HepG2 (cell line): ENCODE data around the gene MRPL14. TPM values are rescaled to one million over a fixed set of nuclear protein-coding genes. Genes with fewer than 3 reads are reported as not detected.
A peak's percentile ranks its signal among the peaks of the same experiment; 100 is the strongest.

Experiments used
- ATF7 ChIP-seq, 2 experiments: fragments of 450-650 bp in 1 of 2; sonication (generic) in 1 of 2; formaldehyde crosslinking in 1 of 2; IDR thresholded peaks; 2 replicates each; pipeline versions ENCODE4 v1.4.0 to v1.6.1; 2016 to 2020; ENCODE audit warnings: antibody characterized with exemption in 1 of 2, mild to moderate bottlenecking in 1 of 2, missing genetic modification reagents in 1 of 2
- EED ChIP-seq: sonication (generic); formaldehyde crosslinking; IDR thresholded peaks from 2 replicates; pipeline ENCODE4 v1.5.0; 2020; ENCODE audit warnings: mild to moderate bottlenecking, missing genetic modification reagents
- GTF2F1 ChIP-seq: fragments of 150-350 bp; IDR thresholded peaks from 2 replicates; pipeline ENCODE4 v1.6.1; 2014; ENCODE audit warnings: low read length
- HDAC2 ChIP-seq: sonication (generic); formaldehyde crosslinking; IDR thresholded peaks from 2 replicates; pipeline ENCODE4 v1.4.0; 2020; ENCODE audit warnings: missing genetic modification reagents
- HMG20B ChIP-seq: conservative IDR thresholded peaks from 2 replicates; pipeline ENCODE4 v1.6.1; 2016; ENCODE audit warnings: missing genetic modification reagents, missing compliant biosample characterization
- MAZ ChIP-seq, 2 experiments: sonication (generic) in 1 of 2; formaldehyde crosslinking in 1 of 2; IDR thresholded peaks; 2 replicates each; pipeline versions ENCODE4 v1.5.0 to v1.6.1; 2012 to 2020; ENCODE audit warnings: low read depth in 2 of 2, mild to moderate bottlenecking in 2 of 2, borderline replicate concordance in 1 of 2, improper control_type of control experiment in 1 of 2, low read length in 1 of 2, missing genetic modification reagents in 1 of 2, moderate library complexity in 1 of 2
- MXD4 ChIP-seq: IDR thresholded peaks from 2 replicates; pipeline ENCODE4 v1.6.1; 2016; ENCODE audit warnings: mild to moderate bottlenecking, missing biosample characterization, missing genetic modification reagents
- SRSF4 ChIP-seq: fragments of 200-400 bp; formaldehyde crosslinking; IDR thresholded peaks from one replicate; pipeline ENCODE4 v1.6.1; 2018; ENCODE audit warnings: mild to moderate bottlenecking, low read depth, low read length, moderate library complexity; ENCODE audit not compliant: poor library complexity, severe bottlenecking
- ZNF205 ChIP-seq: IDR thresholded peaks from 2 replicates; pipeline ENCODE4 v1.6.1; 2018; ENCODE audit warnings: missing biosample characterization, missing genetic modification reagents
- ZNF616 ChIP-seq: sonication (generic); formaldehyde crosslinking; IDR thresholded peaks from 2 replicates; pipeline ENCODE4 v1.5.0; 2020; ENCODE audit warnings: low read depth, mild to moderate bottlenecking, missing genetic modification reagents
- ZNF781 ChIP-seq: sonication (generic); formaldehyde crosslinking; IDR thresholded peaks from 2 replicates; pipeline ENCODE4 v1.5.1; 2020; ENCODE audit warnings: borderline replicate concordance, mild to moderate bottlenecking, missing genetic modification reagents; ENCODE audit errors: not compliant biosample characterization
- ZSCAN22 ChIP-seq: sonication (generic); formaldehyde crosslinking; IDR thresholded peaks from 2 replicates; pipeline ENCODE4 v1.4.0; 2020; ENCODE audit warnings: mild to moderate bottlenecking, missing genetic modification reagents
- polyA plus RNA-seq, 8 experiments: library from polyadenylated mRNA; depleted of rRNA in 3 of 8; stranded (reverse) in 7 of 8; unstranded in 1 of 8; fragments of >200 nt; fragmentation: Illumina TruSeq in 4 of 8; extraction: Trizol in 4 of 8; gene quantifications; 2 replicates each; pipeline versions ENCODE4 v1.2.1 to v1.2.3, GENCODE V29; 2011 to 2016; ENCODE audit warnings: low read depth in 4 of 8, missing spikeins in 1 of 8, mixed read lengths in 1 of 8; ENCODE audit not compliant: insufficient read depth in 1 of 8
- total RNA-seq, 5 experiments: library from RNA; depleted of rRNA; stranded (reverse); fragments of >200 nt; fragmentation: Illumina TruSeq; extraction: Trizol; gene quantifications; 2 replicates each; pipeline ENCODE4 v1.2.3, GENCODE V29; 2016; ENCODE audit warnings: low read depth in 1 of 5
- TF ChIP-seq, protein P1 (sequence below): sonication (generic); formaldehyde crosslinking; IDR thresholded peaks from 2 replicates; pipeline ENCODE4 v1.4.0; 2020; ENCODE audit warnings: mild to moderate bottlenecking, missing genetic modification reagents
- TF ChIP-seq, protein P2 (sequence below): sonication (generic); formaldehyde crosslinking; IDR thresholded peaks from 2 replicates; pipeline ENCODE4 v1.8.0; 2022; ENCODE audit warnings: mild to moderate bottlenecking, missing genetic modification reagents, borderline replicate concordance
- TF ChIP-seq, protein P3 (sequence below): IDR thresholded peaks from 2 replicates; pipeline ENCODE4 v1.6.1; 2016; ENCODE audit warnings: mild to moderate bottlenecking
- TF ChIP-seq, protein P4 (sequence below): sonication (generic); formaldehyde crosslinking; IDR thresholded peaks from 2 replicates; pipeline ENCODE4 v1.4.0; 2020; ENCODE audit warnings: missing genetic modification reagents
- TF ChIP-seq, protein P5 (sequence below): sonication (generic); formaldehyde crosslinking; IDR thresholded peaks from 2 replicates; pipeline ENCODE4 v1.5.0; 2020; ENCODE audit warnings: mild to moderate bottlenecking, missing genetic modification reagents

Gene MRPL14
- total and polyA plus RNA-seq, 2 of the 13 experiments (the other 11 are each of a cell fraction or from before 2014, with no cell fraction given): 157 to 178 TPM

DNA sequence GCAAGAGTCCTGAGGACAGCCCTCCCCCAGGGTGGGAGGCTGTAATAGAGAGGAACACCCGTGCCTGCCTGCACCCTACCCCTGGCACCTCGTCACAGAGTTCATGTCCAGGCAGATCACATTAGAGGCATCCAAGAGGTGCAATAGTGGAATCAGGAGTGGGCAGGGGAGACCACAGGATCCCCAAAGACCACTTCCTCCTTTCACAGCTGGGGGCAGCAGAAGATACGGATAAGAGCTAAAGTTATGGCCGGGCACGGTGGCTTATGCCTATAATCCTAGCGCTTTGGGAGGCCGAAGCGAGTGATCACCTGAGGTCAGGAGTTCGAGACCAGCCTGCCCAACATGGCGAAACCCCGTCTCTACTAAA, 29.9 kb upstream of the MRPL14 start (continued):
- TF ChIP-seq, protein P1, sequence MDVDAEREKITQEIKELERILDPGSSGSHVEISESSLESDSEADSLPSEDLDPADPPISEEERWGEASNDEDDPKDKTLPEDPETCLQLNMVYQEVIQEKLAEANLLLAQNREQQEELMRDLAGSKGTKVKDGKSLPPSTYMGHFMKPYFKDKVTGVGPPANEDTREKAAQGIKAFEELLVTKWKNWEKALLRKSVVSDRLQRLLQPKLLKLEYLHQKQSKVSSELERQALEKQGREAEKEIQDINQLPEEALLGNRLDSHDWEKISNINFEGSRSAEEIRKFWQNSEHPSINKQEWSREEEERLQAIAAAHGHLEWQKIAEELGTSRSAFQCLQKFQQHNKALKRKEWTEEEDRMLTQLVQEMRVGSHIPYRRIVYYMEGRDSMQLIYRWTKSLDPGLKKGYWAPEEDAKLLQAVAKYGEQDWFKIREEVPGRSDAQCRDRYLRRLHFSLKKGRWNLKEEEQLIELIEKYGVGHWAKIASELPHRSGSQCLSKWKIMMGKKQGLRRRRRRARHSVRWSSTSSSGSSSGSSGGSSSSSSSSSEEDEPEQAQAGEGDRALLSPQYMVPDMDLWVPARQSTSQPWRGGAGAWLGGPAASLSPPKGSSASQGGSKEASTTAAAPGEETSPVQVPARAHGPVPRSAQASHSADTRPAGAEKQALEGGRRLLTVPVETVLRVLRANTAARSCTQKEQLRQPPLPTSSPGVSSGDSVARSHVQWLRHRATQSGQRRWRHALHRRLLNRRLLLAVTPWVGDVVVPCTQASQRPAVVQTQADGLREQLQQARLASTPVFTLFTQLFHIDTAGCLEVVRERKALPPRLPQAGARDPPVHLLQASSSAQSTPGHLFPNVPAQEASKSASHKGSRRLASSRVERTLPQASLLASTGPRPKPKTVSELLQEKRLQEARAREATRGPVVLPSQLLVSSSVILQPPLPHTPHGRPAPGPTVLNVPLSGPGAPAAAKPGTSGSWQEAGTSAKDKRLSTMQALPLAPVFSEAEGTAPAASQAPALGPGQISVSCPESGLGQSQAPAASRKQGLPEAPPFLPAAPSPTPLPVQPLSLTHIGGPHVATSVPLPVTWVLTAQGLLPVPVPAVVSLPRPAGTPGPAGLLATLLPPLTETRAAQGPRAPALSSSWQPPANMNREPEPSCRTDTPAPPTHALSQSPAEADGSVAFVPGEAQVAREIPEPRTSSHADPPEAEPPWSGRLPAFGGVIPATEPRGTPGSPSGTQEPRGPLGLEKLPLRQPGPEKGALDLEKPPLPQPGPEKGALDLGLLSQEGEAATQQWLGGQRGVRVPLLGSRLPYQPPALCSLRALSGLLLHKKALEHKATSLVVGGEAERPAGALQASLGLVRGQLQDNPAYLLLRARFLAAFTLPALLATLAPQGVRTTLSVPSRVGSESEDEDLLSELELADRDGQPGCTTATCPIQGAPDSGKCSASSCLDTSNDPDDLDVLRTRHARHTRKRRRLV: 0 out of 2 replicates have a peak, but pooled peaks have one; percentile 11
- TF ChIP-seq EED (CRISPR knock-in tag) (0 out of 2 replicates have a peak, but pooled peaks have one; percentile 52), ZNF616 (CRISPR knock-in tag) (peak; percentile 2; the same call in 1 of the 2 replicates), HMG20B (CRISPR knock-in tag) (no peak), MXD4 (CRISPR knock-in tag) (no peak), HDAC2 (CRISPR knock-in tag) (peak; percentile 47), ZSCAN22 (CRISPR knock-in tag) (no peak), ATF7 (IDR thresholded peaks at IDR 0.05) (no peak), ATF7 (CRISPR knock-in tag; IDR thresholded peaks at IDR 0.05) (no peak), SRSF4 (no peak), ZNF781 (CRISPR knock-in tag) (peak; percentile 23), MAZ (IDR thresholded peaks at IDR 0.05; ENCODE audit: borderline replicate concordance, low read depth, low read length) (0 out of 2 replicates have a peak, but pooled peaks have one; percentile 6), MAZ (CRISPR knock-in tag; IDR thresholded peaks at IDR 0.05; ENCODE audit: low read depth) (no peak), ZNF205 (CRISPR knock-in tag) (no peak), GTF2F1 (no peak)
- TF ChIP-seq, protein P2, sequence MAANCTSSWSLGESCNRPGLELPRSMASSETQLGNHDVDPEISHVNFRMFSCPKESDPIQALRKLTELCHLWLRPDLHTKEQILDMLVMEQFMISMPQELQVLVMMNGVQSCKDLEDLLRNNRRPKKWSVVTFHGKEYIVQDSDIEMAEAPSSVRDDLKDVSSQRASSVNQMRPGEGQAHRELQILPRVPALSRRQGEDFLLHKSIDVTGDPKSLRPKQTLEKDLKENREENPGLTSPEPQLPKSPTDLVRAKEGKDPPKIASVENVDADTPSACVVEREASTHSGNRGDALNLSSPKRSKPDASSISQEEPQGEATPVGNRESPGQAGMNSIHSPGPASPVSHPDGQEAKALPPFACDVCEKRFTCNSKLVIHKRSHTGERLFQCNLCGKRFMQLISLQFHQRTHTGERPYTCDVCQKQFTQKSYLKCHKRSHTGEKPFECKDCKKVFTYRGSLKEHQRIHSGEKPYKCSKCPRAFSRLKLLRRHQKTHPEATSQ (CRISPR knock-in tag): no peak
- TF ChIP-seq, protein P3, sequence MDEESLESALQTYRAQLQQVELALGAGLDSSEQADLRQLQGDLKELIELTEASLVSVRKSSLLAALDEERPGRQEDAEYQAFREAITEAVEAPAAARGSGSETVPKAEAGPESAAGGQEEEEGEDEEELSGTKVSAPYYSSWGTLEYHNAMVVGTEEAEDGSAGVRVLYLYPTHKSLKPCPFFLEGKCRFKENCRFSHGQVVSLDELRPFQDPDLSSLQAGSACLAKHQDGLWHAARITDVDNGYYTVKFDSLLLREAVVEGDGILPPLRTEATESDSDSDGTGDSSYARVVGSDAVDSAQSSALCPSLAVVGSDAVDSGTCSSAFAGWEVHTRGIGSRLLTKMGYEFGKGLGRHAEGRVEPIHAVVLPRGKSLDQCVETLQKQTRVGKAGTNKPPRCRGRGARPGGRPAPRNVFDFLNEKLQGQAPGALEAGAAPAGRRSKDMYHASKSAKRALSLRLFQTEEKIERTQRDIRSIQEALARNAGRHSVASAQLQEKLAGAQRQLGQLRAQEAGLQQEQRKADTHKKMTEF (CRISPR knock-in tag): no peak
- TF ChIP-seq, protein P4, sequence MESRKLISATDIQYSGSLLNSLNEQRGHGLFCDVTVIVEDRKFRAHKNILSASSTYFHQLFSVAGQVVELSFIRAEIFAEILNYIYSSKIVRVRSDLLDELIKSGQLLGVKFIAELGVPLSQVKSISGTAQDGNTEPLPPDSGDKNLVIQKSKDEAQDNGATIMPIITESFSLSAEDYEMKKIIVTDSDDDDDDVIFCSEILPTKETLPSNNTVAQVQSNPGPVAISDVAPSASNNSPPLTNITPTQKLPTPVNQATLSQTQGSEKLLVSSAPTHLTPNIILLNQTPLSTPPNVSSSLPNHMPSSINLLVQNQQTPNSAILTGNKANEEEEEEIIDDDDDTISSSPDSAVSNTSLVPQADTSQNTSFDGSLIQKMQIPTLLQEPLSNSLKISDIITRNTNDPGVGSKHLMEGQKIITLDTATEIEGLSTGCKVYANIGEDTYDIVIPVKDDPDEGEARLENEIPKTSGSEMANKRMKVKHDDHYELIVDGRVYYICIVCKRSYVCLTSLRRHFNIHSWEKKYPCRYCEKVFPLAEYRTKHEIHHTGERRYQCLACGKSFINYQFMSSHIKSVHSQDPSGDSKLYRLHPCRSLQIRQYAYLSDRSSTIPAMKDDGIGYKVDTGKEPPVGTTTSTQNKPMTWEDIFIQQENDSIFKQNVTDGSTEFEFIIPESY: peak; percentile 30; the same call in 1 of the 2 replicates
- TF ChIP-seq, protein P5, sequence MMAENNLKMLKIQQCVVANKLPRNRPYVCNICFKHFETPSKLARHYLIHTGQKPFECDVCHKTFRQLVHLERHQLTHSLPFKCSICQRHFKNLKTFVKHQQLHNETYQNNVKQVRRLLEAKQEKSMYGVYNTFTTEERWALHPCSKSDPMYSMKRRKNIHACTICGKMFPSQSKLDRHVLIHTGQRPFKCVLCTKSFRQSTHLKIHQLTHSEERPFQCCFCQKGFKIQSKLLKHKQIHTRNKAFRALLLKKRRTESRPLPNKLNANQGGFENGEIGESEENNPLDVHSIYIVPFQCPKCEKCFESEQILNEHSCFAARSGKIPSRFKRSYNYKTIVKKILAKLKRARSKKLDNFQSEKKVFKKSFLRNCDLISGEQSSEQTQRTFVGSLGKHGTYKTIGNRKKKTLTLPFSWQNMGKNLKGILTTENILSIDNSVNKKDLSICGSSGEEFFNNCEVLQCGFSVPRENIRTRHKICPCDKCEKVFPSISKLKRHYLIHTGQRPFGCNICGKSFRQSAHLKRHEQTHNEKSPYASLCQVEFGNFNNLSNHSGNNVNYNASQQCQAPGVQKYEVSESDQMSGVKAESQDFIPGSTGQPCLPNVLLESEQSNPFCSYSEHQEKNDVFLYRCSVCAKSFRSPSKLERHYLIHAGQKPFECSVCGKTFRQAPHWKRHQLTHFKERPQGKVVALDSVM (CRISPR knock-in tag): no peak
